GOT3 (cell line): ENCODE results near the gene ZNF365.
"Not testable (repeated sequence)": the region's sequence is repeated elsewhere in the genome, so short reads cannot be mapped to it uniquely, and the experiment has no call there.

ENCODE experiments used
- DNase-seq: peaks from one replicate; lab custom pipeline; 2025; ENCODE audit warnings: mixed read lengths; lab: John Stamatoyannopoulos, UW

Gene ZNF365

GRCh38 chr10:62373995-62374861, at the start of gene ZNF365:
Gene ZNF365 (plus strand): TSS chr10:62374369. CDS start chr10:62376194, 1,825 bp downstream.
- no peak for DNase-seq

- no peak for DNase-seq
These were observed 48.0 kb upstream of the ZNF365 start for GRCh38 chr10:62326176-62326575.

- no peak for DNase-seq
These were observed 46.3 kb upstream of the ZNF365 start for GRCh38 chr10:62327885-62328284.

GRCh38 chr10:62330213-62330612, 44.0 kb upstream of the ZNF365 start:
- no peak for DNase-seq

- no peak for DNase-seq
These were observed 41.8 kb upstream of the ZNF365 start for GRCh38 chr10:62332406-62332805.

GRCh38 chr10:62333135-62333889, 40.9 kb upstream of the ZNF365 start:
- no peak for DNase-seq

- DNase-seq, result no peak
These were observed 40.0 kb upstream of the ZNF365 start for GRCh38 chr10:62333988-62334682.

GRCh38 chr10:62335326-62335725, 38.8 kb upstream of the ZNF365 start:
- DNase-seq, result no peak

- DNase-seq, result no peak
These were observed 37.8 kb upstream of the ZNF365 start for GRCh38 chr10:62336404-62336803.

- DNase-seq, result no peak
These were observed 32.8 kb upstream of the ZNF365 start for GRCh38 chr10:62341419-62341818.

- no peak for DNase-seq
These were observed 31.2 kb upstream of the ZNF365 start for GRCh38 chr10:62343000-62343399.

GRCh38 chr10:62348029-62348428, 26.1 kb upstream of the ZNF365 start:
- no peak for DNase-seq

GRCh38 chr10:62352356-62352970, 21.7 kb upstream of the ZNF365 start:
- DNase-seq, result no peak

GRCh38 chr10:62354916-62355315, 19.3 kb upstream of the ZNF365 start:
- no peak for DNase-seq

- no peak for DNase-seq
These were observed 17.7 kb upstream of the ZNF365 start for GRCh38 chr10:62356447-62356846.

- DNase-seq, result not testable (repeated sequence)
These were observed 16.0 kb upstream of the ZNF365 start for GRCh38 chr10:62358151-62358550.

GRCh38 chr10:62373639-62373994, 552 bp upstream of the ZNF365 start:
- no peak for DNase-seq

GRCh38 chr10:62374862-62375710, 917 bp downstream of the ZNF365 start:
- no peak for DNase-seq

GRCh38 chr10:62376071-62377025, 2.2 kb downstream of the ZNF365 start:
- no peak for DNase-seq

GRCh38 chr10:62377026-62377415, 2.9 kb downstream of the ZNF365 start:
- no peak for DNase-seq
